ENCODE data around the gene IMMP2L. TPM values are rescaled to one million over a fixed set of nuclear protein-coding genes. Genes with fewer than 3 reads are reported as not detected.
A peak's percentile ranks its signal among the peaks of the same experiment; 100 is the strongest.

The IMMP2L gene
- total RNA-seq, 6 experiments from 2014 or later: 14.2 to 25.3 (median 19.7) TPM

DNA sequence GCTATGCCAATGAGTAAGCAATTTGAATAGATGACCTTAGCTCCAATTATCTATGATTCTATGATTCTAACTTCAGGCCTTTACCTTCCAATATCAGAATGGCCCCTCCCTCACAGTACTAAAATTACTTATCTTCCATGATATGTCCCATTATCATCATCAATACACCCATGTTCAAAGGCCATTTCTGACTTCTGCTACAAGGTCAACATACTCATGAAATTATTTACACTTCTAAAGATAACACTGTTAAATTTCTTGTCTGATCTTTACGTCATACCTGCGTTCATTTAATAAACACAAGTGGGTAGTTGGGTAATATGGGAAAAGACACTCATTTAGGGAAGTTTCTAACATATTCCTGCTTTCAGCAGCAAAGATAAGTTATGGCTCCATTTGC lies 21.2 kb downstream of the IMMP2L start:
- 30% methylated on average over 2 of the region's 2 CpGs for WGBS (ENCODE audit: insufficient coverage, low coverage, low lambda C conversion rate, missing lambda C conversion rate)
- ATAC-seq (peak; percentile 17 to 72 (median 52)), DNase-seq (no peak)
- TF ChIP-seq POLR2A (IDR thresholded peaks at IDR 0.05): no peak
- TF ChIP-seq, protein P1, sequence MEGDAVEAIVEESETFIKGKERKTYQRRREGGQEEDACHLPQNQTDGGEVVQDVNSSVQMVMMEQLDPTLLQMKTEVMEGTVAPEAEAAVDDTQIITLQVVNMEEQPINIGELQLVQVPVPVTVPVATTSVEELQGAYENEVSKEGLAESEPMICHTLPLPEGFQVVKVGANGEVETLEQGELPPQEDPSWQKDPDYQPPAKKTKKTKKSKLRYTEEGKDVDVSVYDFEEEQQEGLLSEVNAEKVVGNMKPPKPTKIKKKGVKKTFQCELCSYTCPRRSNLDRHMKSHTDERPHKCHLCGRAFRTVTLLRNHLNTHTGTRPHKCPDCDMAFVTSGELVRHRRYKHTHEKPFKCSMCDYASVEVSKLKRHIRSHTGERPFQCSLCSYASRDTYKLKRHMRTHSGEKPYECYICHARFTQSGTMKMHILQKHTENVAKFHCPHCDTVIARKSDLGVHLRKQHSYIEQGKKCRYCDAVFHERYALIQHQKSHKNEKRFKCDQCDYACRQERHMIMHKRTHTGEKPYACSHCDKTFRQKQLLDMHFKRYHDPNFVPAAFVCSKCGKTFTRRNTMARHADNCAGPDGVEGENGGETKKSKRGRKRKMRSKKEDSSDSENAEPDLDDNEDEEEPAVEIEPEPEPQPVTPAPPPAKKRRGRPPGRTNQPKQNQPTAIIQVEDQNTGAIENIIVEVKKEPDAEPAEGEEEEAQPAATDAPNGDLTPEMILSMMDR (IDR thresholded peaks at IDR 0.05): no peak
- Histone ChIP-seq H3K9me3 (no peaks in the 10 kb centered on the region), H3K36me3 (no peaks in the 10 kb centered on the region), H3K4me3 (no peak overlapping the region), H3K27ac (peak overlapping the region; percentile 63 to 71 (median 67)), H3K27me3 (no peaks in the 10 kb centered on the region), H3K4me1 (peaks cover 0 to 12% (median 1%) of the 10 kb centered on the region in 4 donors)
- intact Hi-C loops (cut with DNase I): no loop called here

DNA sequence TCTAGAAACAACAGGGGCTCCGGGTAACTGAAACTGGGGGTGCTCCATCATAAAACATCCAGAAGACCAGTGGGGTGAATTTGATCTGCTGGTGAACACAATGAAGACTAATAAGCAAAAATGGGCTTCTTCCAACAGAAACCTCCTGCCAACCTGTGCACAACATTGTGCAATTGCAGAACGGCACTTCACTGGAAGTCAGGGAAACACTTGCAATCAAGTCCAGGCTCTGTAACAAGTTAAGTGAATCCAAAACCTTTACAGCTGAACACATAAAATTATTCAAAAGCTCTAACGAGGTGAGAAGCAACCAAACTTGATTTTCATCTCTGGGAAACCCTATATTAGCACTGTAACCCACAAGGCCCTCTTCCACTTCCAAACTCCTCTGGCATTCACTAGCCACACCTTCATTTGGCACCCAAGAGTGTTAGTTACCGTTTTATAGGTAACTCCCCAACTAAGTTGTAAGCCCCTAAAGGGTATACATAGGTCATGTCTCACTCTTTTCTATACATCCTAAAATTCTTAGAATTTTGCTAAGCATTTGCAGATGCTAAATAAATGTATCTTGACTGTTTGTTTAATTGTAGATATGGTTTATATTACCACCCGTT lies 22.0 kb downstream of the IMMP2L start:
- H3K27me3 ChIP-seq: no peaks in the 10 kb centered on the region
- H3K36me3 ChIP-seq: no peaks in the 10 kb centered on the region
- ATAC-seq (peak; percentile 81 to 96 (median 92)), DNase-seq (peak; percentile 30 to 72 (median 55))
- WGBS (ENCODE audit: insufficient coverage, low coverage, low lambda C conversion rate, missing lambda C conversion rate): 46% methylated on average over 5 of the region's 5 CpGs
- peak overlapping the region; percentile 63 to 71 (median 67) for H3K27ac ChIP-seq
- H3K9me3 ChIP-seq: no peaks in the 10 kb centered on the region
- H3K4me1 ChIP-seq: peaks cover 0 to 12% (median 1%) of the 10 kb centered on the region in 4 donors
- TF ChIP-seq, protein P1 (IDR thresholded peaks at IDR 0.05): no peak
- TF ChIP-seq POLR2A (IDR thresholded peaks at IDR 0.05): no peak
- no peak overlapping the region for H3K4me3 ChIP-seq
- intact Hi-C loops (cut with DNase I): no loop called here

DNA sequence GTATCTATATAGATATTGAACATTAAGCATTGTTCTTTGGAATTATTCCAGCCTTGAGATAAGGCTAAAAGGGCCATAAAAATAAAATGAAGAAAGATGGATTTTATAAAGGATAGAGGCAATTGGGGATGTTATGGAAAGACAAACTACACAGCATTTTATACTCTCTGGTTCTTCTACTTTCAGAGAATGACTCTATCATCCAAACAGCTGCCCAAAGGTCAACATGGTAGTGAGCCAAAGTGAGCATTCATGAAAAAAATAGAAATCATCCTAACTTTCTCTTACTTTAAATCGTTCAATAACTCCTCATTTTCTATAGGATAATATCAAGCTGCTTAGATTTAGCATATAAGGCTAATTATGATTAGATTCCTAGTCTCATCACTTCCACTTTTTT lies 25.2 kb downstream of the IMMP2L start:
- Histone ChIP-seq H3K27me3 (no peaks in the 10 kb centered on the region), H3K9me3 (no peaks in the 10 kb centered on the region), H3K4me1 (peaks cover 0 to 12% (median 1%) of the 10 kb centered on the region in 4 donors), H3K27ac (no peak overlapping the region), H3K4me3 (no peak overlapping the region), H3K36me3 (no peaks in the 10 kb centered on the region)
- ATAC-seq (peak in 3 of 4 donors; percentile 53 to 60 (median 54)), DNase-seq (no peak)
- TF ChIP-seq POLR2A (IDR thresholded peaks at IDR 0.05): no peak
- TF ChIP-seq, protein P1 (IDR thresholded peaks at IDR 0.05): no peak
- intact Hi-C loops (cut with DNase I): no loop called here
- WGBS (ENCODE audit: insufficient coverage, low coverage, low lambda C conversion rate, missing lambda C conversion rate): 22% methylated on average over 1 of the region's 1 CpG

DNA sequence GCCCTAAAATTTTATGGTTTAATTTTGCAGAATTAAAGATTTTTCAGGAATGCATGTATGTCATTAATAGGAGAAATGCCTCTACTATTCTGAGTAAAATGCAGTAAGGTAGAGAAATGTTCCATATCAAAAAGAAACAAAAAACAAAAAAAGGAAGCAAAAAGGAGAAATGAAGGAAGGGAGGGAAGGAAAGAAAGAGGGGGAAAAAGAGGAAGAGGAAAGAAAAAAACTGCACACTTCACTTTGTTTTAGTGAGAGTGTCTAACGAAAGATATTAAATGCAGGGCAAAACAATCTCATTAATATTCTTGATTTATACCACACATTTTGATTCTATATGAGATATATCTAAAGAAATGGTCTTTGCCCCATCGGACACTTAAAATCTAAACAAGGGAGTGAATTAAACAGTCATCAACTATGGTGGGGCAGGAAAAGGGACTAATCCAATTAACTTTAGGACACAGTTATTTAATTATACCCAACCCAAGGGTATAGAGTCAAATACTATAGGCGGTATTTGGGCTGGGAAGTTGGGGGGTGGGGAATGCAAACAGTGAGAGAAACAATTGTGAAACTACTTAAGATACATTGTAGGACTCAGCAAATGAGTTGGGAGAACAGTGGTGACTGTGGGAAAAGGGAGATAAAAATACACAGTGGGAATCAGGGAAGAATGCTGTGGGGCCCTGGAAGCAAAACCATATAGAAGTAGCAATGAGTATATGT lies 27.0 kb downstream of the IMMP2L start:
- WGBS (ENCODE audit: insufficient coverage, low coverage, low lambda C conversion rate, missing lambda C conversion rate): 80% methylated on average over 3 of the region's 3 CpGs
- TF ChIP-seq, protein P1 (IDR thresholded peaks at IDR 0.05): no peak
- DNase-seq (no peak), ATAC-seq (no peak)
- H3K27ac ChIP-seq: no peak overlapping the region
- peaks cover 0 to 8% (median 0%) of the 10 kb centered on the region in 4 donors for H3K4me1 ChIP-seq
- intact Hi-C loops (cut with DNase I): no loop called here
- no peaks in the 10 kb centered on the region for H3K36me3 ChIP-seq
- no peaks in the 10 kb centered on the region for H3K9me3 ChIP-seq
- no peak overlapping the region for H3K4me3 ChIP-seq
- no peaks in the 10 kb centered on the region for H3K27me3 ChIP-seq

All from right lobe of liver (tissue), 6 donors.